HCT116 (cell line): ENCODE measurements around the gene PRRX1. TPM values are rescaled to one million over a fixed set of nuclear protein-coding genes. Genes with fewer than 3 reads are reported as not detected.

Source experiments
- ATAC-seq: fragments of 200-7000 bp; cut with Tn5 transposase; 2 replicates; pipeline ENCODE4 v1.9.1; 2020; ENCODE audit warnings: mild to moderate bottlenecking, moderate library complexity
- BruUV-seq: library from RNA; stranded (reverse); fragments of 400-500 nt; replicated peaks from 2 replicates; lab custom pipeline; 2021; lab: Mats Ljungman, UMichigan
- CTCF ChIA-PET: fragments of 300-600 bp; sonication (Branson Sonifier 250); formaldehyde crosslinking; loops from one replicate; lab custom pipeline; 2021; ENCODE audit warnings: antibody characterized with exemption; lab: Charles Lee
- POLR2A ChIA-PET: fragments of 300-600, 350-600 bp; sonication (Branson Sonifier 250); formaldehyde crosslinking; loops from one replicate; lab custom pipeline; 2021; ENCODE audit warnings: antibody characterized with exemption; lab: Charles Lee
- RAD21 ChIA-PET, 2 experiments: fragments of 300-600 bp; sonication (Branson Sonifier 250); formaldehyde crosslinking; loops; one replicate each; lab custom pipeline; 2023; ENCODE audit warnings: low total read pairs in 2 of 2; ENCODE audit not compliant: uncharacterized antibody in 2 of 2, unreplicated experiment in 2 of 2, low non-redundant PET in 1 of 2; lab: Charles Lee
- DNase-seq: peaks from one replicate; pipeline ENCODE4 v3.0.0-alpha.2; 2010; ENCODE audit warnings: low read depth, low spot score
- H2AFZ ChIP-seq: fragments of 200-600 bp; shearing (Covaris generic), sonication (generic); 2 replicates; pipeline ENCODE4 v1.6.1; 2017; ENCODE audit warnings: low read depth, mixed run types, mixed read lengths, antibody characterized with exemption, low read length; ENCODE audit not compliant: poor library complexity, severe bottlenecking
- H3K27ac ChIP-seq: 2 replicates; pipeline ENCODE4 v1.5.1; 2012; ENCODE audit warnings: low read depth, low read length
- H3K27me3 ChIP-seq: fragments of 200-600 bp; sonication (generic); 2 replicates; pipeline ENCODE4 v1.6.1; 2016; ENCODE audit warnings: mixed run types, low read length, mixed read lengths; ENCODE audit not compliant: insufficient read depth
- H3K36me3 ChIP-seq, 2 experiments: fragments of 200-500 bp in 1 of 2; fragments of 200-600 bp in 1 of 2; sonication (Bioruptor generic) in 1 of 2; sonication (generic) in 1 of 2; 2 replicates each; pipeline versions ENCODE4 v1.5.1 to v1.6.1; 2014 to 2016; ENCODE audit warnings: low read length in 2 of 2, inconsistent platforms in 1 of 2, mixed read lengths in 1 of 2, mixed run types in 1 of 2; ENCODE audit not compliant: insufficient read depth in 2 of 2, control insufficient read depth in 1 of 2
- H3K4me1 ChIP-seq, 2 experiments: fragments of 200-600 bp in 1 of 2; sonication (generic) in 1 of 2; 2 replicates each; pipeline versions ENCODE4 v1.5.1 to v1.6.1; 2012 to 2017; ENCODE audit warnings: low read length in 2 of 2, inconsistent platforms in 1 of 2, mild to moderate bottlenecking in 1 of 2, mixed read lengths in 1 of 2, mixed run types in 1 of 2, moderate library complexity in 1 of 2; ENCODE audit not compliant: insufficient read depth in 2 of 2, control insufficient read depth in 1 of 2
- H3K4me2 ChIP-seq: fragments of 200-600 bp; sonication (generic); 2 replicates; pipeline ENCODE4 v1.6.1; 2017; ENCODE audit warnings: mixed run types, low read length, mixed read lengths
- H3K4me3 ChIP-seq, 2 experiments: fragments of 200-600 bp in 1 of 2; sonication (generic) in 1 of 2; replicated peaks in 1 of 2; 2 replicates each; pipeline ENCODE4 v1.5.1; 2011 to 2016; ENCODE audit warnings: low read length in 2 of 2, control low read depth in 1 of 2, low read depth in 1 of 2, mild to moderate bottlenecking in 1 of 2, mixed read lengths in 1 of 2, mixed run types in 1 of 2
- H3K79me2 ChIP-seq: fragments of 200-600 bp; sonication (generic); 2 replicates; pipeline ENCODE4 v1.6.1; 2017; ENCODE audit warnings: mild to moderate bottlenecking, mixed run types, low read length, moderate library complexity, mixed read lengths; ENCODE audit not compliant: insufficient read depth
- H3K9ac ChIP-seq: fragments of 200-600 bp; sonication (generic); 2 replicates; pipeline ENCODE4 v1.6.1; 2016; ENCODE audit warnings: low read length, mixed read lengths
- H3K9me2 ChIP-seq: fragments of 200-600 bp; sonication (generic), shearing (Covaris generic); 2 replicates; pipeline ENCODE4 v1.6.1; 2017; ENCODE audit warnings: mixed run types, mild to moderate bottlenecking, moderate library complexity; ENCODE audit not compliant: insufficient read depth
- H3K9me3 ChIP-seq, 2 experiments: fragments of 200-500 bp in 1 of 2; fragments of 200-600 bp in 1 of 2; sonication (Bioruptor generic) in 1 of 2; sonication (generic) in 1 of 2; 2 replicates each; pipeline ENCODE4 v1.6.1; 2014 to 2017; ENCODE audit warnings: low read length in 2 of 2, mixed read lengths in 2 of 2, inconsistent platforms in 1 of 2, low read depth in 1 of 2, mild to moderate bottlenecking in 1 of 2, mixed run types in 1 of 2, moderate library complexity in 1 of 2; ENCODE audit not compliant: control insufficient read depth in 1 of 2, insufficient read depth in 1 of 2
- H4K20me1 ChIP-seq: fragments of 200-600 bp; sonication (generic), shearing (Covaris generic); 2 replicates; pipeline ENCODE4 v1.6.1; 2017; ENCODE audit warnings: mixed run types, mild to moderate bottlenecking, moderate library complexity; ENCODE audit not compliant: insufficient read depth
- ELF1 ChIP-seq: IDR thresholded peaks from 2 replicates; pipeline ENCODE4 v1.6.1; 2012; ENCODE audit warnings: low read depth, borderline replicate concordance
- EZH2 ChIP-seq: fragments of 200-600 bp; sonication (generic); IDR thresholded peaks from 2 replicates; pipeline ENCODE4 v1.6.1; 2017; ENCODE audit warnings: antibody characterized with exemption, mixed run types
- FOSL1 ChIP-seq: IDR thresholded peaks from 2 replicates; pipeline ENCODE4 v1.6.1; 2012; ENCODE audit warnings: low read depth
- JUND ChIP-seq: IDR thresholded peaks from 2 replicates; pipeline ENCODE4 v1.6.1; 2012
- POLR2AphosphoS5 ChIP-seq: IDR thresholded peaks from 2 replicates; pipeline ENCODE4 v1.6.1; 2011; ENCODE audit warnings: mild to moderate bottlenecking, low read depth, low read length, moderate library complexity
- RAD21 ChIP-seq: IDR thresholded peaks from 2 replicates; pipeline ENCODE4 v1.6.1; 2012; ENCODE audit warnings: low read depth, mild to moderate bottlenecking
- YY1 ChIP-seq: IDR thresholded peaks from 2 replicates; pipeline ENCODE4 v1.6.1; 2011; ENCODE audit warnings: low read length, low read depth, moderate library complexity, mild to moderate bottlenecking; ENCODE audit not compliant: insufficient replicate concordance; ENCODE audit errors: extremely low read depth
- intact Hi-C: fragments of 100-400 bp; cut with micrococcal nuclease; formaldehyde crosslinking; loops from 2 replicates; pipeline ENCODE4 v1.10.0; 2022
- total RNA-seq: library from RNA; stranded (reverse); gene quantifications from one replicate; pipeline ENCODE4 v1.2.1, GENCODE V29; 2021; ENCODE audit not compliant: unreplicated experiment

PRRX1 gene
- total RNA-seq, 1 experiment from 2014 or later: 0.37 TPM

- Histone ChIP-seq H3K9me3 (no peaks in the 10 kb centered on the region), H3K4me2 (no peak overlapping the region), H2AFZ (no peak overlapping the region), H3K4me1 (no peaks in the 10 kb centered on the region), H4K20me1 (no peaks in the 10 kb centered on the region), H3K9me2 (no peaks in the 10 kb centered on the region), H3K79me2 (no peaks in the 10 kb centered on the region), H3K27ac (no peak overlapping the region), H3K4me3 (no peak overlapping the region), H3K9ac (no peak overlapping the region), H3K36me3 (no peaks in the 10 kb centered on the region), H3K27me3 (no peaks in the 10 kb centered on the region)
- POLR2A ChIA-PET: no interaction called here
- RAD21 ChIA-PET: no interaction called here
- BruUV-seq: no TSS peak
- DNase-seq: no peak
- intact Hi-C loops: no loop called here
- CTCF ChIA-PET: interaction anchor here (0.8 kb wide), 1 partner anchor 544 kb away, joined by 3 read pairs; the partner anchor contains the start of gene FMO4
- no peak for TF ChIP-seq RAD21
- TF ChIP-seq FOSL1: no peak
- TF ChIP-seq POLR2AphosphoS5: no peak
- TF ChIP-seq ELF1: no peak
- no peak for ATAC-seq
Measured at GRCh38 chr1:170770254-170770653, 106.3 kb downstream of the PRRX1 start.

GRCh38 chr1:170776252-170776651 lies 112.3 kb downstream of the PRRX1 start:
- no peak for ATAC-seq
- ChIA-PET RAD21 (no interaction called here), CTCF (no interaction called here), POLR2A (no interaction called here)
- Histone ChIP-seq H3K4me2 (no peak overlapping the region), H3K9me2 (no peaks in the 10 kb centered on the region), H2AFZ (no peak overlapping the region), H3K4me1 (no peaks in the 10 kb centered on the region), H3K27ac (no peak overlapping the region), H3K4me3 (no peak overlapping the region), H3K9me3 (no peaks in the 10 kb centered on the region), H3K9ac (no peak overlapping the region), H4K20me1 (no peaks in the 10 kb centered on the region), H3K79me2 (no peaks in the 10 kb centered on the region), H3K27me3 (no peaks in the 10 kb centered on the region), H3K36me3 (no peaks in the 10 kb centered on the region)
- no peak for DNase-seq
- TF ChIP-seq EZH2 (no peak), JUND (no peak), YY1 (no peak)
- BruUV-seq: no TSS peak
- intact Hi-C loops: no loop called here
